HepG2 (cell line): ENCODE data around the gene PLA1A.

ENCODE experiments used
- FOSL2 ChIP-seq: sonication (generic); formaldehyde crosslinking; IDR thresholded peaks from 2 replicates; pipeline ENCODE4 v1.4.0; 2020; ENCODE audit warnings: missing genetic modification reagents
- ISL2 ChIP-seq: sonication (generic); formaldehyde crosslinking; IDR thresholded peaks from 2 replicates; pipeline ENCODE4 v1.5.0; 2020; ENCODE audit warnings: missing genetic modification reagents
- RXRB ChIP-seq: IDR thresholded peaks from 2 replicates; pipeline ENCODE4 v1.6.1; 2016; ENCODE audit warnings: borderline replicate concordance, missing genetic modification reagents, missing compliant biosample characterization
- TEAD3 ChIP-seq: optimal IDR thresholded peaks from 2 replicates; pipeline ENCODE3; 2016; ENCODE audit warnings: borderline replicate concordance
- ZBTB7A ChIP-seq: sonication (generic); formaldehyde crosslinking; IDR thresholded peaks from 2 replicates; pipeline ENCODE4 v1.8.0; 2022; ENCODE audit warnings: mild to moderate bottlenecking, missing genetic modification reagents
- ZNF138 ChIP-seq: sonication (generic); formaldehyde crosslinking; IDR thresholded peaks from 2 replicates; pipeline ENCODE4 v1.5.0; 2020; ENCODE audit warnings: mild to moderate bottlenecking, low read depth, missing genetic modification reagents
- ZNF318 ChIP-seq: sonication (generic); formaldehyde crosslinking; IDR thresholded peaks from 2 replicates; pipeline ENCODE4 v1.4.0; 2020; ENCODE audit warnings: mild to moderate bottlenecking, missing genetic modification reagents
- ZNF639 ChIP-seq: conservative IDR thresholded peaks from 2 replicates; pipeline ENCODE4 v1.6.1; 2018; ENCODE audit warnings: missing genetic modification reagents

GRCh38 chr3:119592861-119593260, 4.8 kb upstream of the PLA1A start:
- TF ChIP-seq ISL2 (no peak), ZNF318 (CRISPR knock-in tag) (no peak), ZNF639 (CRISPR knock-in tag) (no peak), FOSL2 (CRISPR knock-in tag) (no peak), ZBTB7A (CRISPR knock-in tag) (no peak), TEAD3 (CRISPR knock-in tag) (no peak), ZNF138 (CRISPR knock-in tag) (no peak), RXRB (CRISPR knock-in tag) (no peak)
